Hepatocyte (in vitro differentiated cells): ENCODE measurements around the gene PRSS1. TPM values are rescaled to one million over a fixed set of nuclear protein-coding genes. Genes with fewer than 3 reads are reported as not detected.

Source experiments
- DNase-seq: peaks from one replicate; pipeline ENCODE4 v3.0.0-alpha.2; 2016; ENCODE audit warnings: low spot score
- H2AFZ ChIP-seq: fragments of 200-600 bp; sonication (generic); 2 replicates; pipeline ENCODE4 v1.6.0; 2016; ENCODE audit warnings: antibody characterized with exemption, mild to moderate bottlenecking
- H3K27ac ChIP-seq: fragments of 200-600 bp; sonication (generic); 2 replicates; pipeline ENCODE4 v1.5.1; 2016; ENCODE audit warnings: mild to moderate bottlenecking
- H3K27me3 ChIP-seq: fragments of 200-600 bp; sonication (generic); 2 replicates; pipeline ENCODE4 v1.6.1; 2016
- H3K36me3 ChIP-seq: fragments of 200-600 bp; sonication (generic); replicated peaks from 2 replicates; pipeline ENCODE4 v1.5.1; 2016; ENCODE audit warnings: low read depth; ENCODE audit not compliant: insufficient read depth
- H3K4me1 ChIP-seq: fragments of 200-600 bp; sonication (generic); 2 replicates; pipeline ENCODE4 v1.5.1; 2016; ENCODE audit warnings: mild to moderate bottlenecking, moderate library complexity; ENCODE audit not compliant: insufficient read depth
- H3K4me2 ChIP-seq: fragments of 200-600 bp; sonication (generic); 2 replicates; pipeline ENCODE4 v1.6.0; 2016
- H3K4me3 ChIP-seq: fragments of 200-600 bp; sonication (generic); 2 replicates; pipeline ENCODE4 v1.5.1; 2016; ENCODE audit warnings: mild to moderate bottlenecking
- H3K79me2 ChIP-seq: fragments of 200-600 bp; sonication (generic); 2 replicates; pipeline ENCODE4 v1.6.0; 2017; ENCODE audit warnings: mild to moderate bottlenecking
- H3K9me2 ChIP-seq: fragments of 200-600 bp; sonication (generic); replicated peaks from 2 replicates; pipeline ENCODE4 v1.6.0; 2017; ENCODE audit warnings: mild to moderate bottlenecking; ENCODE audit not compliant: insufficient read depth
- H3K9me3 ChIP-seq: fragments of 200-600 bp; sonication (generic); 2 replicates; pipeline ENCODE4 v1.5.1; 2016; ENCODE audit warnings: low read depth, mild to moderate bottlenecking
- H4K20me1 ChIP-seq: fragments of 200-600 bp; sonication (generic); 2 replicates; pipeline ENCODE4 v1.6.0; 2016; ENCODE audit warnings: mild to moderate bottlenecking; ENCODE audit not compliant: insufficient read depth, poor library complexity, severe bottlenecking
- CTCF ChIP-seq: fragments of 200-600 bp; sonication (generic); IDR thresholded peaks from 2 replicates; pipeline ENCODE4 v1.5.1; 2016; ENCODE audit warnings: antibody characterized with exemption, mild to moderate bottlenecking; ENCODE audit not compliant: poor library complexity
- EZH2 ChIP-seq: fragments of 200-600 bp; sonication (generic); IDR thresholded peaks from 2 replicates; pipeline ENCODE4 v1.6.1; 2016; ENCODE audit warnings: antibody characterized with exemption, mild to moderate bottlenecking, borderline replicate concordance
- EZH2phosphoT487 ChIP-seq: fragments of 200-600 bp; sonication (generic); IDR thresholded peaks from one replicate; pipeline ENCODE4 v1.6.1; 2018; ENCODE audit warnings: antibody characterized with exemption, mild to moderate bottlenecking, low read depth, moderate library complexity; ENCODE audit not compliant: unreplicated experiment, severe bottlenecking
- WGBS: methylation state at CpG from one replicate; pipeline ENCODE4 v1.1.6; 2016; ENCODE audit warnings: low lambda C conversion rate; ENCODE audit errors: missing lambda C conversion rate; 5-methylcytosine and 5-hydroxymethylcytosine counted together
- polyA plus RNA-seq: library from polyadenylated mRNA; unstranded; fragments of >200 nt; fragmentation: Nextera tagmentation; extraction: Ambion mirVana; gene quantifications from 2 replicates; pipeline ENCODE4 v1.2.1, GENCODE V29; 2016
- total RNA-seq: library from RNA; depleted of rRNA; stranded (reverse); fragments of >200 nt; gene quantifications from 2 replicates; pipeline ENCODE4 v1.2.3, GENCODE V29; 2014

The PRSS1 gene
- total and polyA plus RNA-seq, 2 experiments from 2014 or later, result 67.6 to 71.2 TPM

- Histone ChIP-seq H3K4me2 (no peak overlapping the region), H3K27me3 (no peaks in the 10 kb centered on the region), H3K27ac (no peak overlapping the region), H2AFZ (no peak overlapping the region), H3K4me3 (no peak overlapping the region), H3K4me1 (no peaks in the 10 kb centered on the region), H3K9me2 (no peaks in the 10 kb centered on the region), H3K9me3 (no peaks in the 10 kb centered on the region), H4K20me1 (no peaks in the 10 kb centered on the region), H3K36me3 (no peaks in the 10 kb centered on the region), H3K79me2 (no peaks in the 10 kb centered on the region)
- no peak for DNase-seq
- TF ChIP-seq EZH2 (no peak), CTCF (no peak), EZH2phosphoT487 (no peak)
- 73% methylated on average over 4 of the region's 4 CpGs for WGBS
Observed at GRCh38 chr7:142712617-142712957, 36.7 kb upstream of the PRSS1 start.

- H3K9me3 ChIP-seq, result no peaks in the 10 kb centered on the region
- no peaks in the 10 kb centered on the region for H3K27me3 ChIP-seq
- 74% methylated on average over 2 of the region's 2 CpGs for WGBS
- H3K79me2 ChIP-seq, result no peaks in the 10 kb centered on the region
- DNase-seq, result no peak
- no peaks in the 10 kb centered on the region for H3K9me2 ChIP-seq
- no peaks in the 10 kb centered on the region for H3K36me3 ChIP-seq
- TF ChIP-seq EZH2, result no peak
- no peak for TF ChIP-seq EZH2phosphoT487
- TF ChIP-seq CTCF, result no peak
- no peaks in the 10 kb centered on the region for H4K20me1 ChIP-seq
- H3K4me3 ChIP-seq, result no peak overlapping the region
- peaks cover 4% of the 10 kb centered on the region for H3K4me1 ChIP-seq
- H3K27ac ChIP-seq, result no peak overlapping the region
- H3K4me2 ChIP-seq, result no peak overlapping the region
- no peak overlapping the region for H2AFZ ChIP-seq
Observed at GRCh38 chr7:142714375-142714774, 34.9 kb upstream of the PRSS1 start.

- H3K9me3 ChIP-seq, result no peaks in the 10 kb centered on the region
- H3K27ac ChIP-seq, result no peak overlapping the region
- no peaks in the 10 kb centered on the region for H3K79me2 ChIP-seq
- no peak overlapping the region for H2AFZ ChIP-seq
- no peak for DNase-seq
- no peaks in the 10 kb centered on the region for H3K9me2 ChIP-seq
- peaks cover 4% of the 10 kb centered on the region for H3K4me1 ChIP-seq
- no peaks in the 10 kb centered on the region for H3K36me3 ChIP-seq
- TF ChIP-seq EZH2 (no peak), EZH2phosphoT487 (no peak), CTCF (no peak)
- no peak overlapping the region for H3K4me2 ChIP-seq
- no peaks in the 10 kb centered on the region for H4K20me1 ChIP-seq
- no peaks in the 10 kb centered on the region for H3K27me3 ChIP-seq
- no peak overlapping the region for H3K4me3 ChIP-seq
- WGBS, result 83% methylated on average over 2 of the region's 2 CpGs
Observed at GRCh38 chr7:142716596-142716995, 32.7 kb upstream of the PRSS1 start.

GRCh38 chr7:142717453-142717852 is 31.8 kb upstream of the PRSS1 start:
- no peak for TF ChIP-seq EZH2phosphoT487
- no peak for TF ChIP-seq CTCF
- no peak for TF ChIP-seq EZH2
- Histone ChIP-seq H3K27ac (no peak overlapping the region), H3K79me2 (no peaks in the 10 kb centered on the region), H3K9me3 (no peaks in the 10 kb centered on the region), H3K4me2 (no peak overlapping the region), H3K4me1 (peaks cover 4% of the 10 kb centered on the region), H4K20me1 (no peaks in the 10 kb centered on the region), H3K4me3 (no peak overlapping the region), H3K9me2 (no peaks in the 10 kb centered on the region), H3K36me3 (no peaks in the 10 kb centered on the region), H3K27me3 (no peaks in the 10 kb centered on the region), H2AFZ (no peak overlapping the region)
- WGBS, result 97% methylated on average over 6 of the region's 6 CpGs
- DNase-seq, result no peak
